IMR-90 (cell line): ENCODE data around the gene NCKAP5L.

Experiments used
- CEBPB ChIP-seq: IDR thresholded peaks from 2 replicates; pipeline ENCODE4 v1.6.1; 2012; ENCODE audit warnings: low read depth, low read length, improper control_type of control experiment
- CHD1 ChIP-seq: IDR thresholded peaks from 2 replicates; pipeline ENCODE4 v1.6.1; 2012; ENCODE audit warnings: low read depth, low read length, improper control_type of control experiment
- CTCF ChIP-seq: conservative IDR thresholded peaks from 2 replicates; pipeline ENCODE4 v1.5.1; 2012; ENCODE audit warnings: mild to moderate bottlenecking, low read depth, low read length, improper control_type of control experiment
- ELK1 ChIP-seq: fragments of 150-350 bp; IDR thresholded peaks from 2 replicates; pipeline ENCODE4 v1.6.1; 2016; ENCODE audit warnings: low read depth, mild to moderate bottlenecking, low read length, moderate library complexity, borderline replicate concordance
- RAD21 ChIP-seq: IDR thresholded peaks from 2 replicates; pipeline ENCODE4 v1.6.1; 2012; ENCODE audit warnings: low read length, improper control_type of control experiment

- no peak for TF ChIP-seq ELK1
- TF ChIP-seq CTCF, result no peak
- no peak for TF ChIP-seq CHD1
- no peak for TF ChIP-seq RAD21
- no peak for TF ChIP-seq CEBPB
Measured at GRCh38 chr12:49821373-49822287, 6.6 kb downstream of the NCKAP5L start.
